HepG2 (cell line): ENCODE measurements around the gene SLC25A51. TPM values are rescaled to one million over a fixed set of nuclear protein-coding genes. Genes with fewer than 3 reads are reported as not detected.

Experiments used
- ATAC-seq: fragments of 200-7000 bp; cut with Tn5 transposase; 3 replicates; pipeline ENCODE4 v1.9.1; 2020; ENCODE audit warnings: mild to moderate bottlenecking, moderate library complexity
- BruUV-seq: library from RNA; stranded (reverse); fragments of 400-500 nt; replicated peaks from 2 replicates; lab custom pipeline; 2021; lab: Mats Ljungman, UMichigan
- CTCF ChIA-PET: fragments of 300-600 bp; formaldehyde crosslinking; extraction: SDS; loops from one replicate; lab custom pipeline; 2021; ENCODE audit warnings: low total read pairs, inconsistent platforms, low intra/inter-chr PET ratio; lab: Yijun Ruan, JAX
- POLR2A ChIA-PET: fragments of 350-600 bp; sonication (Branson Sonifier 250); formaldehyde crosslinking; loops from one replicate; lab custom pipeline; 2020; ENCODE audit warnings: antibody characterized with exemption, inconsistent platforms; lab: Yijun Ruan, JAX
- DNase-seq: peaks from one replicate; pipeline ENCODE4 v3.0.0-alpha.2; 2015; ENCODE audit warnings: low spot score
- FAIRE-seq: peaks from 3 replicates; lab custom pipeline; 2011; peaks lifted over from hg19 to GRCh38; lab: Jason Lieb, UNC
- H2AFZ ChIP-seq: one replicate; pipeline ENCODE4 v1.6.1; 2011; ENCODE audit warnings: low read length, inconsistent platforms
- H3K27ac ChIP-seq: fragments of 300-600 bp; 3 replicates; pipeline ENCODE4 v1.8.0; 2011; ENCODE audit warnings: mixed run types, mild to moderate bottlenecking, mixed read lengths, low read length, inconsistent platforms; ENCODE audit not compliant: insufficient read depth; ENCODE audit errors: extremely low read length
- H3K27me3 ChIP-seq, 2 experiments: fragments of 200-600 bp in 1 of 2; 2 replicates in 1 of 2; 3 replicates in 1 of 2; pipeline versions ENCODE4 v1.6.0 to v1.8.0; 2011; ENCODE audit warnings: low read length in 2 of 2, mild to moderate bottlenecking in 2 of 2, moderate library complexity in 2 of 2, inconsistent platforms in 1 of 2; ENCODE audit not compliant: insufficient read depth in 2 of 2, control insufficient read depth in 1 of 2
- H3K36me3 ChIP-seq, 2 experiments: fragments of 200-600 bp in 1 of 2; replicated peaks in 1 of 2; 2 replicates in 1 of 2; 3 replicates in 1 of 2; pipeline versions ENCODE4 v1.5.1 to v1.8.0; 2011; ENCODE audit warnings: low read length in 2 of 2, inconsistent platforms in 1 of 2; ENCODE audit not compliant: insufficient read depth in 2 of 2, control insufficient read depth in 1 of 2
- H3K4me1 ChIP-seq: 2 replicates; pipeline ENCODE4 v1.5.1; 2012; ENCODE audit warnings: low read length, inconsistent platforms; ENCODE audit not compliant: insufficient read depth
- H3K4me2 ChIP-seq: 2 replicates; pipeline ENCODE4 v1.6.0; 2011; ENCODE audit warnings: low read depth, low read length, inconsistent platforms
- H3K4me3 ChIP-seq, 3 experiments: fragments of 200-600 bp in 1 of 3; sonication (generic), shearing (Covaris generic) in 1 of 3; replicated peaks in 1 of 3; 2 replicates each; pipeline ENCODE4 v1.5.1; 2011 to 2016; ENCODE audit warnings: low read length in 3 of 3, inconsistent platforms in 2 of 3, low read depth in 2 of 3, mild to moderate bottlenecking in 2 of 3, control low read depth in 1 of 3, mixed read lengths in 1 of 3; ENCODE audit not compliant: insufficient read depth in 1 of 3
- H3K79me2 ChIP-seq: one replicate; pipeline ENCODE4 v1.6.1; 2011; ENCODE audit warnings: low read length, inconsistent platforms; ENCODE audit not compliant: insufficient read depth
- H3K9ac ChIP-seq: 2 replicates; pipeline ENCODE4 v1.6.0; 2011; ENCODE audit warnings: mild to moderate bottlenecking, low read depth, low read length, inconsistent platforms; ENCODE audit not compliant: insufficient read depth
- H3K9me3 ChIP-seq: 2 replicates; pipeline ENCODE4 v1.5.1; 2012; ENCODE audit warnings: mild to moderate bottlenecking, low read length
- H4K20me1 ChIP-seq: 2 replicates; pipeline ENCODE4 v1.6.0; 2011; ENCODE audit warnings: inconsistent platforms, mild to moderate bottlenecking, low read length, moderate library complexity; ENCODE audit not compliant: insufficient read depth
- AGO2 ChIP-seq: fragments of 200-400 bp; formaldehyde crosslinking; optimal IDR thresholded peaks from 2 replicates; pipeline ENCODE3; 2017; ENCODE audit warnings: mild to moderate bottlenecking, low read depth, low read length, moderate library complexity
- KDM5A ChIP-seq: fragments of 200-600 bp; sonication (generic); IDR thresholded peaks from 2 replicates; pipeline ENCODE4 v1.7.0; 2018; ENCODE audit warnings: antibody characterized with exemption, mild to moderate bottlenecking, low read length, borderline replicate concordance
- RBM22 ChIP-seq: fragments of 200-400 bp; formaldehyde crosslinking; optimal IDR thresholded peaks from 2 replicates; pipeline ENCODE3; 2017; ENCODE audit warnings: mild to moderate bottlenecking, low read length, moderate library complexity
- ZNF549 ChIP-seq: sonication (generic); formaldehyde crosslinking; IDR thresholded peaks from 2 replicates; pipeline ENCODE4 v1.5.0; 2020; ENCODE audit warnings: missing genetic modification reagents
- ZNF816 ChIP-seq: sonication (generic); formaldehyde crosslinking; IDR thresholded peaks from 2 replicates; pipeline ENCODE4 v1.8.0; 2022; ENCODE audit warnings: missing genetic modification reagents, mild to moderate bottlenecking, borderline replicate concordance
- WGBS: methylation state at CpG from one replicate; pipeline ENCODE4 v1.1.6; 2017; ENCODE audit warnings: low lambda C conversion rate; 5-methylcytosine and 5-hydroxymethylcytosine counted together
- in situ Hi-C: cut with HindIII; loops from 2 replicates; pipeline ENCODE4 v1.10.0; 2017; ENCODE audit warnings: low pct_unique_long_range_greater_than_20kb; ENCODE audit not compliant: extremely low pct_ligation_motif_present
- intact Hi-C: fragments of 100-400 bp; cut with micrococcal nuclease; formaldehyde crosslinking; loops from one replicate; pipeline ENCODE4 v1.10.0; 2022; ENCODE audit not compliant: unreplicated experiment
- polyA plus RNA-seq, 8 experiments: library from polyadenylated mRNA; depleted of rRNA in 3 of 8; stranded (reverse) in 7 of 8; unstranded in 1 of 8; fragments of >200 nt; fragmentation: Illumina TruSeq in 4 of 8; extraction: Trizol in 4 of 8; gene quantifications; 2 replicates each; pipeline versions ENCODE4 v1.2.1 to v1.2.3, GENCODE V29; 2011 to 2016; ENCODE audit warnings: low read depth in 4 of 8, missing spikeins in 1 of 8, mixed read lengths in 1 of 8; ENCODE audit not compliant: insufficient read depth in 1 of 8
- total RNA-seq, 5 experiments: library from RNA; depleted of rRNA; stranded (reverse); fragments of >200 nt; fragmentation: Illumina TruSeq; extraction: Trizol; gene quantifications; 2 replicates each; pipeline ENCODE4 v1.2.3, GENCODE V29; 2016; ENCODE audit warnings: low read depth in 1 of 5

The SLC25A51 gene
- total and polyA plus RNA-seq, 2 of the 13 experiments (the other 11 are each of a cell fraction or from before 2014, with no cell fraction given), result 14.6 to 37.7 TPM

- CTCF ChIA-PET, result no interaction called here
- no peak overlapping the region for H3K27ac ChIP-seq
- DNase-seq (no peak), ATAC-seq (no peak), FAIRE-seq (no peak)
- no peak overlapping the region for H2AFZ ChIP-seq
- peaks cover 43% of the 10 kb centered on the region; the same call in 1 of the 2 replicates for H4K20me1 ChIP-seq
- H3K79me2 ChIP-seq, result peaks cover 9% of the 10 kb centered on the region
- WGBS, result 96% methylated on average over 15 of the region's 15 CpGs
- peaks cover 41 to 89% of the 10 kb centered on the region in 2 experiments for H3K36me3 ChIP-seq
- H3K27me3 ChIP-seq, result no peaks in the 10 kb centered on the region
- H3K9ac ChIP-seq, result no peak overlapping the region
- in situ Hi-C loops, result no loop called here
- no peak overlapping the region for H3K4me2 ChIP-seq
- H3K4me3 ChIP-seq, result no peak overlapping the region
- TF ChIP-seq RBM22, result peak; percentile 16
- no peak for TF ChIP-seq KDM5A
- intact Hi-C loops, result no loop called here
- BruUV-seq, result no TSS peak
- H3K9me3 ChIP-seq, result no peaks in the 10 kb centered on the region
- H3K4me1 ChIP-seq, result peaks cover 16% of the 10 kb centered on the region
- POLR2A ChIA-PET, result no interaction called here
Measured at GRCh38 chr9:37925786-37926736, 22.1 kb upstream of the SLC25A51 start.

GRCh38 chr9:37925006-37925405 lies 21.1 kb upstream of the SLC25A51 start:
- DNase-seq, result no peak
- no TSS peak for BruUV-seq
- CTCF ChIA-PET, result no interaction called here
- ATAC-seq, result no peak
- peaks cover 42% of the 10 kb centered on the region; the same call in 1 of the 2 replicates for H4K20me1 ChIP-seq
- H3K4me2 ChIP-seq, result no peak overlapping the region
- POLR2A ChIA-PET, result no interaction called here
- in situ Hi-C loops, result no loop called here
- H3K27me3 ChIP-seq, result no peaks in the 10 kb centered on the region
- no peak overlapping the region for H3K4me3 ChIP-seq
- H2AFZ ChIP-seq, result no peak overlapping the region
- no peak overlapping the region for H3K9ac ChIP-seq
- TF ChIP-seq ZNF816 (no peak), ZNF549 (no peak), AGO2 (peak; percentile 51)
- no peaks in the 10 kb centered on the region for H3K9me3 ChIP-seq
- peaks cover 9% of the 10 kb centered on the region for H3K79me2 ChIP-seq
- H3K27ac ChIP-seq, result no peak overlapping the region
- intact Hi-C loops, result no loop called here
- FAIRE-seq, result no peak
- peaks cover 47 to 95% of the 10 kb centered on the region in 2 experiments for H3K36me3 ChIP-seq
- H3K4me1 ChIP-seq, result peaks cover 16% of the 10 kb centered on the region
- 85% methylated on average over 3 of the region's 6 CpGs for WGBS
